Spinal cord (tissue), 10 donors: ENCODE data around the gene PFKP. TPM values are rescaled to one million over a fixed set of nuclear protein-coding genes. Genes with fewer than 3 reads are reported as not detected.

Experiments used
- DNase-seq, 6 donors: peaks; one replicate each; pipeline versions ENCODE4 v3.0.0 to v3.0.0-alpha.2; 2013 to 2015; ENCODE audit warnings: low spot score in 6 of 6, low read depth in 4 of 6
- H3K27ac ChIP-seq: one replicate; pipeline ENCODE4 v1.5.1; 2013; ENCODE audit warnings: low read depth, low read length, control low read depth
- H3K27me3 ChIP-seq: one replicate; pipeline ENCODE4 v1.6.1; 2013; ENCODE audit warnings: low read length; ENCODE audit not compliant: control insufficient read depth, insufficient read depth
- H3K36me3 ChIP-seq: one replicate; pipeline ENCODE4 v1.6.1; 2013; ENCODE audit warnings: low read length; ENCODE audit not compliant: control insufficient read depth, insufficient read depth
- H3K4me1 ChIP-seq: one replicate; pipeline ENCODE4 v1.6.1; 2013; ENCODE audit warnings: low read length; ENCODE audit not compliant: control insufficient read depth, insufficient read depth
- H3K4me3 ChIP-seq: one replicate; pipeline ENCODE4 v1.5.1; 2013; ENCODE audit warnings: low read depth, low read length, control low read depth
- H3K9me3 ChIP-seq: one replicate; pipeline ENCODE4 v1.6.1; 2013; ENCODE audit warnings: low read length; ENCODE audit not compliant: control insufficient read depth, insufficient read depth
- WGBS: methylation state at CpG from one replicate; pipeline ENCODE4 v1.1.5; 2013; ENCODE audit warnings: missing lambda C conversion rate; ENCODE audit not compliant: insufficient coverage; 5-methylcytosine and 5-hydroxymethylcytosine counted together
- polyA plus RNA-seq, 2 donors: library from polyadenylated mRNA; unstranded; fragments of 120-200 nt; gene quantifications; one replicate each; pipeline ENCODE4 v1.2.1, GENCODE V29; 2013; ENCODE audit not compliant: insufficient read length in 2 of 2
- total RNA-seq, 2 donors: library from RNA; depleted of rRNA in 1 of 2; stranded (reverse); fragments of 120-200 nt in 1 of 2; fragments of >200 nt in 1 of 2; gene quantifications; one replicate each; pipeline versions ENCODE4 v1.2.3 to v1.2.4, GENCODE V29; 2013 to 2014
- donor health status: healthy.

PFKP gene
- total and polyA plus RNA-seq, 4 donors: 76.4 to 178 (median 138) TPM

DNA sequence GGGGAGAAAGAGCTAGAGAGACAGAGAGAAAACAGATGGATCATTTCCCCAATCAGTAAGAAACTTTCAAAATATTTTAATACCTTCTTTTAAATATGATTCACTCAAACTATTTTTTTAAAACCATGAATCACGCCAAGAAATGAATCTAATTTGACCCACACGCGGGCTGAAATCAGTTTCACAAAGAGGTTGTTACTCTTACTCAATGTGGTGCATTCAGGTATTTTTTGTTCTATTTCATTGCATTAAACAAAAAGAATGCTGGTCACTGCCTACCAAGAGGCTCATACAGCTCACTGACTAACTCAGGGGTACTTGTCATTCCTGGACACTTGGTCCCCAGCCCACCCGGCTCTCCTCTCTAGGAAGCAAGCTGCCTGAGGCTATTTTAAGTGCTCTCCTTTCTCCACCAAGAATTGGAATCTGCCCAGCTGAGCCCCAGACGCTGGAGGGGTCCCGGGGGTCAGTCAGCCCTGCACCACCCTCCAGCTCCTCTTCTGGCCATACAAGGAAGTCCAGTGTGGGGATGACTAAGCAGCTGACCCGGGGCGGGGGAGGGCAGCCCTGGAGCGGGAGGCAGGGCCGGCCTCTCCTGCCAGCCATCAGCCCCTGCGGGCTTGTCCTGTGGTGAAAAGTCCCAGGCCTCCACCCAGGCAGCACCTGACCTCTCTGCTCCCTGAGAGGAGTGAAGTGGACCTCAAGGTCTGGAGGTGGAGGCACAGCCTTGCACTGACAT is 21.7 kb upstream of the PFKP start:
- H3K27ac ChIP-seq: no peak overlapping the region
- 26% methylated on average over 6 of the region's 11 CpGs for WGBS
- no peaks in the 10 kb centered on the region for H3K27me3 ChIP-seq
- no peaks in the 10 kb centered on the region for H3K9me3 ChIP-seq
- H3K4me1 ChIP-seq: peaks cover 20% of the 10 kb centered on the region
- no peak overlapping the region for H3K4me3 ChIP-seq
- peak in 1 of 6 donors; percentile 29 for DNase-seq
- H3K36me3 ChIP-seq: no peaks in the 10 kb centered on the region

DNA sequence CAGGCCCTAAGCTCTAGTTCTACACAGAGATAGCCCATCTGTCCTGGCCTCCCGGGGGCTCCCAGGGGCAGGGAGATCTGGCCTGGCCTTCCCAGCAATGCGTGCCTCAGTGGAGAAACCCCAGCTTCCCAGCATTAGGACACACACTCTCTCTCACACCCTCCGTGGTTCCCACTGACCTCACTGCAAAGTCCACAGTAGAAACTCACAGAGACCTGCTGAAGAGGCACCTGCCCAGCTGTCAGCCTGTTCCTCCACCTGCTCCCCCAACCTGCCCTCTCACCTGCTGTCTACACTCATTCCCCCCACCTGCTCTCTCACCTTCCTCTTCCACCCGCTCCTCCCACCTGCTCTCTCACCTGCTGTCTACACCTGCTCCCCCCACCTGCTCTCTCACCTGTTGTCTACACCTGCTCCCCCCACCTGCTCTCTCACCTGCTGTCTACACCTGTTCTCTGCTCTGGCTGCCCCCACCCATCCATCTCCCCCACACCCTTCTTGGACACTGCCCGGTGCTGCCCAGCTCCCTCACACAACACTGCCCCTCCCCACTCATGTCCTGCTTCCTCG is 21.1 kb upstream of the PFKP start:
- H3K27me3 ChIP-seq: no peaks in the 10 kb centered on the region
- WGBS: 87% methylated on average over 6 of the region's 6 CpGs
- no peaks in the 10 kb centered on the region for H3K9me3 ChIP-seq
- no peak overlapping the region for H3K4me3 ChIP-seq
- peaks cover 20% of the 10 kb centered on the region for H3K4me1 ChIP-seq
- DNase-seq: no peak
- H3K36me3 ChIP-seq: no peaks in the 10 kb centered on the region
- H3K27ac ChIP-seq: no peak overlapping the region

DNA sequence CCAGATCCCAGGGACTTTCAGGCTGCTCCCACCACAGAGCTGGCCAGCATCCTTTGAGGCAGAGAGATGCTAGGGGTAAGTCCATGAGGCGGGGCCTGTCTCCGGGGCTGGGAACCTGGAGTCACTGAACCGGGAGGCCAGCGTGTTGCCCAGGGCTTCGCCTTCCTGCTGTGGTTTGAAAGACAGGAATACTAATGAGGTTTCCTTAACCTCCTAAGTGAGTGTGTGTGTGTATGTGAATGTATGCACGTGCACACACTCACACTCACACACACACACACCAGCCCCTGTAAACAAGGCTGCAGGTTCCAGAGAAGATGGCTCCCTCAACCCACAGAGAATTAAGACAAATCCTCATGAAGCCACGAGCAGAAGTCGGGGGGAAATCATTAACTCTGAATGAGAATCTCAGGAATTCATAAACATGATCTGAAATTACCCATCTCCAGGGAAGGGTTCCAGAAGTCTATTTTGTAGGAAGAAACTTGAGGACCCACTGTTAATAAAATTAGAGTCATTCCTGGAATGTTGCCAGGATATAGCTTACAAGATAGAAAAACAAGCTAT is 20.3 kb upstream of the PFKP start:
- no peaks in the 10 kb centered on the region for H3K9me3 ChIP-seq
- DNase-seq: peak in 1 of 6 donors; percentile 41
- H3K4me1 ChIP-seq: peaks cover 20% of the 10 kb centered on the region
- 20% methylated on average over 1 of the region's 8 CpGs for WGBS
- H3K4me3 ChIP-seq: no peak overlapping the region
- no peak overlapping the region for H3K27ac ChIP-seq
- H3K27me3 ChIP-seq: no peaks in the 10 kb centered on the region
- no peaks in the 10 kb centered on the region for H3K36me3 ChIP-seq

DNA sequence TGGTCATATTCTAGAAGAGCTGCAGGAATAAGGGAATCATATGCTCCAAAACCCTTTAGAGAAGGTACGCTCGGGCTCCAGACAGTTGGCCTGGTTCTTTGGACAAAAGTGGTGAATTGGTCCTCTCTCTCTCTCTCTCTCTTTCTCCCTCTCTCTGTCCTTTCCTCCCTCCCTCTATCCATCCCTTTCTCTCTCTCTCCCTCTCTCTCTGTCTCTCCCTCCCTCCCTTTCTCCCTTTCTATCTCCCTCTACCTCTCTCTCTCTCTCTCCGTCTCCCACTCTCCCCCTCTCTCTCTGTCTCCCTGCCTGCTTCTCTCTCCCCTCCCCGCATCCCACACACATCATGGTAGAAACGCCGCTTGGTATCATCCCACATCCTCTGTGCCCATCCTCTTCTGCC is 19.8 kb upstream of the PFKP start:
- no peaks in the 10 kb centered on the region for H3K36me3 ChIP-seq
- no peak overlapping the region for H3K4me3 ChIP-seq
- no peaks in the 10 kb centered on the region for H3K27me3 ChIP-seq
- no peak for DNase-seq
- 94% methylated on average over 6 of the region's 6 CpGs for WGBS
- peaks cover 20% of the 10 kb centered on the region for H3K4me1 ChIP-seq
- H3K27ac ChIP-seq: no peak overlapping the region
- H3K9me3 ChIP-seq: no peaks in the 10 kb centered on the region

DNA sequence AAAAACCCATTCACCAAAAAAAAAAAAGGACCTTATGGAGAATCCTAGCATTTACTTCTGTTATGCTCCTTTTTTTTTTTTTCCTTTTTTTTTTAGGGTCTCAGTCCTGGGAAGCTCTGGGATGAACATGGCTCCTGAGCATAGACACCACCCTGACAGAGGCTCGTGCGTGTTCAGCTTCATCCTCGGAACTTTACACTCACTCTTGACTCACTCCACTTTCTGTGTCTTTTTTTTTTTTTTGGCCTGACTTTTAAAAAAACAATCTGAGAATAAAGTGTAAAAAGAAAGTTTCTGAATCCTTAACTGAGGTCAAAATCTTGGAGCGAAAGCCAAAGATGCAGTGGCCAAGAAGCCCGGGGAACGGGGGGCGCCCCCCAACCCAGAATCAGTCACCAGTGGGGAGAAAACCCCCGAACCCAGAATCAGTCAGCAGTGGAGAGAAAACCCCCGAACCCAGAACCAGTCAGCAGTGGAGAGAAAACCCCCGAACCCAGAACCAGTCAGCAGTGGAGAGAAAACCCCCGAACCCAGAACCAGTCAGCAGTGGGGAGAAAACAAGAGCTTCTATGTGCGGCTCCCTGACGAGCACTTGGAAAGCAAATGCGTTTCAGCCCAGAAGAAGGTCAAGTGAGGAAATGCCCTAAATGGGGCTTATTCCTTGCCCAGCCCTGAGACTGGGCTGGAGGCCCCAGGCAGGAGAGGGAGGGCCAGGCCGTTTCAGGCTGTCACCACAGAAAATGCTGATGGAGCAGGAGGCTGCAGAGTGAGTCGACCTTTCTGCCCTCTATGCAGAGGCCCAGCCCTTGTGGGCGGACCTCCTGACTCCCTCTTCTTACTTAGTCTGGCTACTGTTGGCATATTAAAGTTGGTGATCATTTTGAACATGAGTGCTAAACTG is 19.0 kb upstream of the PFKP start:
- H3K4me3 ChIP-seq: no peak overlapping the region
- H3K27me3 ChIP-seq: no peaks in the 10 kb centered on the region
- H3K4me1 ChIP-seq: peaks cover 17% of the 10 kb centered on the region
- H3K27ac ChIP-seq: no peak overlapping the region
- 71% methylated on average over 8 of the region's 17 CpGs for WGBS
- no peak for DNase-seq
- H3K36me3 ChIP-seq: no peaks in the 10 kb centered on the region
- no peaks in the 10 kb centered on the region for H3K9me3 ChIP-seq

DNA sequence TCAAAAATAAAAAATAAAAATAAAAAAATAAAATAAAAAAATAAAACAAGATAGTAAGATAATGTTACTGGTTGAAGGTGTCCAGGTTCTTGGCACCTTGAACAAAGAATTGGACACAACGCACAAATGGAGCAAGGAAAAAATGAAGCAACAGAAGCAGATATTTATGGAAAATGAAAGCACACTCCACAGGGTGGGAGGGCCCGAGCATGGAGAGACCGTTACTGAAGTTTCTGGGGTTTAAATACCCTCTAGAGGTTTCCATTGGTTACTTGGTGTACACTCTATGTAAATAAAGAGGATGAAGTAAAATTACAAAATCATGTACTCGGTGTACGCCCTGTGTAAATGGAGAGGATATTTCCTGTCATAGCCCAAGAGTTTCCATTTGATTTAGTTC is 15.7 kb upstream of the PFKP start:
- H3K4me3 ChIP-seq: no peak overlapping the region
- 80% methylated on average over 5 of the region's 5 CpGs for WGBS
- H3K9me3 ChIP-seq: peaks cover 1% of the 10 kb centered on the region
- peaks cover 5% of the 10 kb centered on the region for H3K4me1 ChIP-seq
- no peaks in the 10 kb centered on the region for H3K36me3 ChIP-seq
- DNase-seq: no peak
- H3K27ac ChIP-seq: no peak overlapping the region
- peaks cover 2% of the 10 kb centered on the region for H3K27me3 ChIP-seq

DNA sequence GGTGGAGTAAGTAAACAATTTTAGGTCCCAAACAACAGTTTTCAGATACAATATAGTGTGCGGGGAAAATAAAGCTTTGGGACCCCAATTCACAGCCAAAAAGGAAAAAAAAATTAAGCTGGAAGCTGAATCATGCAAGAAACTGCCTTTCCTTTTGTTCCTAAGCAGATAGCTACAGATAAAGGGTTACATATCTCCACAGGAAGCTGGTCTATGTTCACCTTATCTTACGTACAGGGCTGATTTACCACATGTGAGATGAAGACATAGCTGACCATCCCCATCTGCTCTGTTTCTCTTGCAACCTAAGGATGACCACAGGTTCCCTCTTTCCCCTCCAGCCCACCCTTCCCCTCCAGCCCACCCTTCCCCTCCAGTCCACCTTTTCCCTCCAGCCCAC is 14.2 kb upstream of the PFKP start:
- H3K27me3 ChIP-seq: peaks cover 2% of the 10 kb centered on the region
- no peak for DNase-seq
- H3K36me3 ChIP-seq: no peaks in the 10 kb centered on the region
- peaks cover 1% of the 10 kb centered on the region for H3K9me3 ChIP-seq
- 77% methylated on average over 1 of the region's 2 CpGs for WGBS
- no peak overlapping the region for H3K27ac ChIP-seq
- H3K4me1 ChIP-seq: peaks cover 5% of the 10 kb centered on the region
- no peak overlapping the region for H3K4me3 ChIP-seq

DNA sequence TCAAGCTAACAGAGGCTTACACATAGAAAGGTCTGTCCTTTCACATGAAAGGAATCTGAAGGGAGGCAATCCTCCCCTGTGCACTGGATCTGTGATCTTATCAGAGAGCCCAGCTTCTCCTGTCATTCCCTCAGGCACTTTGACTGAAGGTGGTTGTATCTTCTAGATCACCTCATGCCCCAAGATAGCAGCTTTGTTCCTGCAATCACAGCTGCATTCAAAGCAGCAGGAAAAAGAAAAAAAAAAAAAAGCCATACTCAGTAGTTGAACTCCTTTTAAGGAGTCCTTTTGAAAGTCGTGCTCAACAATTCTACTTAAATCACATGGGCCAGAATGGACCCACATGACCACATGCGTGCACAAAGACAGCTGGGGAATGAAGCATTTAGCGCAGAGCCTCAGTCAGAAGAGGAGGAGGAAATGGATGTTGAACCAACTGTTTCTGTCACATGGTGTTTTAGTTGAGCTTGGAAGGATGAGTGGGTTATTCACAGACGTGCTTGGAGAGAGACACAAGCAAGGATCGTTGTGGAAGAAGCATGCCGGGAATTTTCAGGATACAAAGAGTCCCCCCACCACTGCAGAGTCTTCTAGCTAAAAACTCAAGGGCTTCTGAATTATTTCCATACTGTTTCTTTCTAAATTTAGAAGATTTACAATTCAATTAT is 13.0 kb upstream of the PFKP start:
- Histone ChIP-seq H3K4me3 (no peak overlapping the region), H3K27ac (peak overlapping the region; percentile 33), H3K27me3 (peaks cover 2% of the 10 kb centered on the region), H3K9me3 (peaks cover 1% of the 10 kb centered on the region), H3K4me1 (no peaks in the 10 kb centered on the region), H3K36me3 (no peaks in the 10 kb centered on the region)
- DNase-seq: peak in 1 of 6 donors; percentile 74
- 90% methylated on average over 2 of the region's 6 CpGs for WGBS

DNA sequence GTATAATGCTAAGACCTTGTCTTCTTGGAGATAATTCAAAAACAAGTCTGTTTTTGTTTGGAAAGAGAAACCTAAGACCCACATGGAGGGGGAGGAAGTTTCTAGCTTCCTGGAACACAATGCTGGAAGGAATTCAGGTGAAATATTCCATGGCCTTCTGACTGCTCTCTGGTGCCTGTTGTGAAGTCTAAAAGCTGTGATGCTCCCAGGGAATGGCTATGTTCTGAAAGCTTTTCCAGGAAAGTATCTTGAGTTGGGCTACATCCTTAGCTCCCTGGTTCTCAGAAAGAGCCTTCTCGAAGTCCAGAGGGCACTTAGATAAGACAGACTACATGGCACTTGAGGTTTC is 12.5 kb upstream of the PFKP start:
- WGBS: no CpG with 5 or more reads among the region's 1 CpG
- H3K27me3 ChIP-seq: peaks cover 2% of the 10 kb centered on the region
- H3K36me3 ChIP-seq: no peaks in the 10 kb centered on the region
- H3K4me1 ChIP-seq: no peaks in the 10 kb centered on the region
- no peak overlapping the region for H3K4me3 ChIP-seq
- peaks cover 1% of the 10 kb centered on the region for H3K9me3 ChIP-seq
- DNase-seq: no peak
- H3K27ac ChIP-seq: no peak overlapping the region
